GM12892 (cell line): ENCODE measurements around the gene SLC49A4.

ENCODE experiments used
- POLR2A ChIP-seq: IDR thresholded peaks from 2 replicates; pipeline ENCODE4 v1.6.1; 2011; ENCODE audit warnings: low read depth, low read length, control low read depth
- POLR2AphosphoS5 ChIP-seq: IDR thresholded peaks from 2 replicates; pipeline ENCODE4 v1.6.1; 2011; ENCODE audit warnings: low read depth, low read length, control low read depth

- TF ChIP-seq POLR2AphosphoS5: no peak
- no peak for TF ChIP-seq POLR2A
These were observed 5.2 kb downstream of the SLC49A4 start for GRCh38 chr3:122800031-122800430.
